RKO (cell line): ENCODE measurements around the gene LDHAL6A.
A peak's percentile ranks its signal among the peaks of the same experiment; 100 is the strongest.

Source experiments
- DNase-seq: peaks from one replicate; pipeline ENCODE4 v3.0.0-alpha.2; 2016; ENCODE audit warnings: low spot score

Gene LDHAL6A

GRCh38 chr11:18490736-18491485 lies 35.3 kb downstream of the LDHAL6A start:
- no peak for DNase-seq

GRCh38 chr11:18491924-18492323 lies 36.3 kb downstream of the LDHAL6A start:
- DNase-seq = no peak

GRCh38 chr11:18492888-18493287 lies 37.2 kb downstream of the LDHAL6A start:
- DNase-seq = no peak

- no peak for DNase-seq
Observed at GRCh38 chr11:18493310-18493709, 37.7 kb downstream of the LDHAL6A start.

- DNase-seq = no peak
Observed at GRCh38 chr11:18495271-18495670, 39.6 kb downstream of the LDHAL6A start.

- DNase-seq = no peak
Observed at GRCh38 chr11:18495703-18496102, 40.0 kb downstream of the LDHAL6A start.

GRCh38 chr11:18498039-18498438 lies 42.4 kb downstream of the LDHAL6A start:
- DNase-seq = no peak

- DNase-seq = no peak
Observed at GRCh38 chr11:18501629-18502028, 46.0 kb downstream of the LDHAL6A start.

GRCh38 chr11:18502352-18502751 lies 46.7 kb downstream of the LDHAL6A start:
- no peak for DNase-seq

- no peak for DNase-seq
Observed at GRCh38 chr11:18521122-18521521, 65.5 kb downstream of the LDHAL6A start.

- peak; percentile 25 for DNase-seq
Observed at GRCh38 chr11:18522388-18522787, 66.7 kb downstream of the LDHAL6A start.

GRCh38 chr11:18523084-18523483 lies 67.4 kb downstream of the LDHAL6A start:
- DNase-seq = no peak

GRCh38 chr11:18524248-18524647 lies 68.6 kb downstream of the LDHAL6A start:
- DNase-seq = no peak

- DNase-seq = no peak
Observed at GRCh38 chr11:18526130-18526520, 70.5 kb downstream of the LDHAL6A start.

GRCh38 chr11:18526521-18527296 lies 71.1 kb downstream of the LDHAL6A start, which contains the start of gene TSG101:
Gene TSG101, minus strand, starts transcription at chr11:18526942. Its CDS starts 126 bp downstream, at chr11:18526816.
- DNase-seq = peak; percentile 93

GRCh38 chr11:18527512-18527911 lies 71.9 kb downstream of the LDHAL6A start:
- peak; percentile 93 for DNase-seq
